ENCODE data around the gene COG2.

The COG2 gene

DNA sequence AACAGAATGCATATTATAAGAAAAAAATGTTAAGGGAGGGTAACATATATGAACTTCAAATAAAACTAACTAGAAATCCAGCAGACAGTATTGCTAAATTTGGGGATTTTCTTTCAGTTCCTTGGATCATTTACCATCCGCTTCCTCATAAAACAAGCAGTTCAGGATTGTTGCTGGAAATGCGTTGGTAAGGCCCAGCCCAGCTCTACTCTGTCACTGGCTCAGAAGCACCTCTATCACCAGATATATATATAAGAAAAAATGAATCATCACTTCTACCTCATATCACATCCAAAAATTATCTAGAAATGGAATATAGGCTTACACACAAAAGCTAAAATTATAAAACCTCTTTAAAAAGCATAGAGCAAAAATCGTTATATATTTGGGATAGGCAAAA, 28.2 kb upstream of the COG2 start:
- TF ChIP-seq CTCF (conservative IDR thresholded peaks at IDR 0.05; ENCODE audit: control insufficient read depth, insufficient read depth, low read depth, low read length): no peak

GRCh38 chr1:230618537-230618936, 23.7 kb upstream of the COG2 start:
- TF ChIP-seq CTCF (conservative IDR thresholded peaks at IDR 0.05; ENCODE audit: control insufficient read depth, insufficient read depth, low read depth, low read length): no peak
- no peak overlapping the region for H3K4me3 ChIP-seq (ENCODE audit: control insufficient read depth, low read depth, low read length)
- no peak for DNase-seq (ENCODE audit: low read depth)

More for the DNA sequence above, 28.2 kb upstream of the COG2 start:
- DNase-seq (ENCODE audit: low read depth): no peak
- H3K4me3 ChIP-seq (ENCODE audit: control insufficient read depth, low read depth, low read length): no peak overlapping the region

DNA sequence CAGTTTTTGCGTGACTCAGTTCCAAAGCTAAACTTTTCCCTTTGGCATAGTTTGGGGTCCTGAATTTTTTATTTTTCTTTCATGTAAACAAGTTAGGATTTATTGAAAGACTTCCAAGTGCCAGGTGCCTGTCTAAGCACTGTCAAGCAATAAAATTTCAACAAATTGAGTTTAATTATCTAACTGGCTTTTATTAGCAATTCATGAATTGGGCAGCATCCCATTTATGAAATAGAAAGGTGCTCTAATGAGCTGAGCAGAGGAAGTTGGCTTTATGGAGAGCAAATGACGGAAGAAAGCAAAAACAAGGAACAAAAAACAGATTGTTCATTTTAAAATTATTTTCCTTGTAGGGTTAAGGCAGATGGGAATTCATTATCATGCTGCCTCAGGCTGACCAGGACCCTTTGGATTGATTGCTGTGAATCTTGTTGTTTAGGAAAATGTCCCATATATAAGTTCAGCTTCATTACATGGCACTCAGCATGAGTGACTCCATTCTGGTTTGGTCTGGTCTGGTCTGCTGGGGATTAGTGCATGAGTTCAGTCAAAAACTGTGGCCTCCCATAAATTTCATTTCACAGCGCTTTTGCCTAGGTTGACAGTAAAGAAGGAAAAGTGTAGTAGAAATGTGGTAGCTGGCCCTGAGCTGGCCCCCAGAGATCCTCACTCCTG, 21.5 kb upstream of the COG2 start:
- no peak for TF ChIP-seq CTCF (conservative IDR thresholded peaks at IDR 0.05; ENCODE audit: control insufficient read depth, insufficient read depth, low read depth, low read length)
- DNase-seq (ENCODE audit: low read depth): no peak
- H3K4me3 ChIP-seq (ENCODE audit: control insufficient read depth, low read depth, low read length): no peak overlapping the region

- no peak for TF ChIP-seq CTCF (conservative IDR thresholded peaks at IDR 0.05; ENCODE audit: control insufficient read depth, insufficient read depth, low read depth, low read length)
- H3K4me3 ChIP-seq (ENCODE audit: control insufficient read depth, low read depth, low read length): no peak overlapping the region
- no peak for DNase-seq (ENCODE audit: low read depth)
These were observed 20.8 kb upstream of the COG2 start for GRCh38 chr1:230621324-230622030.

DNA sequence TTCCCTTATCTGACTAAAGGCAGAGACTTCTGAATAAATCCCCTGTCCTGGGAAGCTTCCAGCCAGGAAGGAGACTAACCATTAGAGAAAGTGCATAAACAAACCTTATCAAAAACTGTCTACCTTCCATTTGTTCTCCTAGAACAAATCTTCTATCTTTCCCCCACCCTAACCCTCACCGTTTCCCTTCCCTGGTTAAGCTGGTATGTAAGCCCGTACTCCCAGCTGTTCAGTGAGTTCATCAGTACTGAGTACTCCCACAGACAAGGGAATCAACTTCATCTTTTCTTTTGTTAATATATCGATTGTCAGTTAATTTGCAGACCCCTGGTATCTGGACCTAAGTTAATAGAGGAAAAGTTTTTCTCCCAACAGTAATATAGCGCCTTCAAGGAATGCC, 20.1 kb upstream of the COG2 start:
- no peak for DNase-seq (ENCODE audit: low read depth)
- no peak for TF ChIP-seq CTCF (conservative IDR thresholded peaks at IDR 0.05; ENCODE audit: control insufficient read depth, insufficient read depth, low read depth, low read length)
- no peak overlapping the region for H3K4me3 ChIP-seq (ENCODE audit: control insufficient read depth, low read depth, low read length)

DNA sequence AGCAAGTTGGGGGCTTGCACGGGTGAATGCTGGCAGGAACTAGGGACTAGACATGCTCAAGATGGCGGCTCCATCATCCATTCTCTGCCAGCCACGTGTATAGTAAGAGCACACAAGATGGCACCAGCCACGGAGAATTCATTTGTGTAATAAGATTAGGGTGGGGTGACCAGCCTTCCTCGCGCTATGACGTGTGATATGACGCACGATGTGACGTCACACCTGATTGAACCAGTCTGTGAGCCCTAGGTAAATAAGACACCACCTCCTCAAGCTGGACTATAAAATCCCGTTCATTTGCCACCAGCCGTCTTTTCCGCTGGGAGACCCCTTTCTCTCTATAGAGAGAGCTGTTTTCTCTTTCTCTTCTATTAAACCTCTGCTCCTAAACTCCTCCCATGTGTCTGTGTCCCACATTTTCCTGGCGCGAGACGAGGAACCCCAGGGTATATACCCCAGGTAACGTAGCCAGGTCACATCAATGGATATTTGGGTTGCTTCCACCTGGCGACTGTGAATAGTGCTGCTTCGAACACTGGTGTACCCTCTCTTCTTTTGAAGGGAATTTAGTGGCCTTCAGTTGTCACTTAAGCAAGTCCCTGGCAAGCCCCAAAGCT, 18.1 kb upstream of the COG2 start:
- no peak for DNase-seq (ENCODE audit: low read depth)
- H3K4me3 ChIP-seq (ENCODE audit: control insufficient read depth, low read depth, low read length): no peak overlapping the region
- no peak for TF ChIP-seq CTCF (conservative IDR thresholded peaks at IDR 0.05; ENCODE audit: control insufficient read depth, insufficient read depth, low read depth, low read length)
